SK-N-MC (cell line): ENCODE results near the gene CFAP45.
"Not testable (repeated sequence)": the region's sequence is repeated elsewhere in the genome, so short reads cannot be mapped to it uniquely, and the experiment has no call there.

Experiments used
- DNase-seq: peaks from one replicate; pipeline ENCODE4 v3.0.0-alpha.2; 2011; ENCODE audit warnings: low read depth, low spot score
- H3K27ac ChIP-seq: fragments of 200-600 bp; sonication (generic); 2 replicates; pipeline ENCODE4 v1.5.1; 2016; ENCODE audit warnings: mixed run types
- H3K36me3 ChIP-seq: fragments of 200-600 bp; sonication (generic); 2 replicates; pipeline ENCODE4 v1.6.1; 2017; ENCODE audit warnings: antibody characterized with exemption, low read length, mixed read lengths; ENCODE audit not compliant: insufficient read depth
- H3K4me3 ChIP-seq: fragments of 200-600 bp; sonication (generic); 2 replicates; pipeline ENCODE4 v1.5.1; 2016
- H3K9ac ChIP-seq: fragments of 200-600 bp; sonication (generic); 2 replicates; pipeline ENCODE4 v1.8.0; 2017; ENCODE audit warnings: mixed run types, mixed read lengths; ENCODE audit not compliant: insufficient read length
- H3K9me3 ChIP-seq: fragments of 200-600 bp; sonication (generic); 2 replicates; pipeline ENCODE4 v1.6.1; 2017; ENCODE audit warnings: low read depth, mild to moderate bottlenecking, antibody characterized with exemption, low read length, moderate library complexity, mixed read lengths
- EZH2 ChIP-seq: fragments of 200-600 bp; sonication (generic); IDR thresholded peaks from one replicate; pipeline ENCODE4 v1.6.1; 2017; ENCODE audit warnings: antibody characterized with exemption
- FOXP2 ChIP-seq: optimal IDR thresholded peaks from 2 replicates; pipeline ENCODE3; 2011; ENCODE audit warnings: mild to moderate bottlenecking, moderate library complexity; ENCODE audit not compliant: insufficient read depth; ENCODE audit errors: extremely low read length, control extremely low read depth
- POLR2AphosphoS5 ChIP-seq: IDR thresholded peaks from 2 replicates; pipeline ENCODE4 v1.6.1; 2012; ENCODE audit warnings: mild to moderate bottlenecking, low read depth, low read length, borderline replicate concordance

Gene CFAP45

DNA sequence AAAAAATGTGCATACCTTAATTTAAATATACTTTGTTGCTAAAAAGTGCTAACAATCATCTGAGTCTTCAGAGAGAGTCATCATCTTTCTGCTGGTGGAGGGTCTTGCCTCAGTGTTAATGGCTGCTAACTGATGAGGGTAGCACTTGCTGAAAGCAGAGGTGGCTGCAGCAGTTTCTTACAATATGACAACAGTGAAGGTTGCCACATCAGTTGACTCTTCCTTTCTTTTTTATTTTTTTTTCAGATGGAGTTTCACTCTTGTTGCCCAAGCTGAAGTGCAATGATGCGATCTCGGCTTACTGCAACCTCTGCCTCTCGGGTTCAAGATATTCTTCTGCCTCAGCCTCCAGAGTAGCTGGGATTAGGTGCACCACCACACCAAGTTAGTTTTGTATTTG, 2.6 kb upstream of the CFAP45 start:
- Histone ChIP-seq H3K36me3 (no peaks in the 10 kb centered on the region), H3K9me3 (no peaks in the 10 kb centered on the region), H3K9ac (no peak overlapping the region), H3K4me3 (no peak overlapping the region), H3K27ac (no peak overlapping the region)
- TF ChIP-seq FOXP2 (no peak), EZH2 (no peak), POLR2AphosphoS5 (no peak)
- no peak for DNase-seq

GRCh38 chr1:159900755-159901360, 893 bp upstream of the CFAP45 start:
- Histone ChIP-seq H3K9ac (no peak overlapping the region), H3K27ac (no peak overlapping the region), H3K4me3 (no peak overlapping the region), H3K9me3 (no peaks in the 10 kb centered on the region), H3K36me3 (no peaks in the 10 kb centered on the region)
- DNase-seq, result no peak
- TF ChIP-seq POLR2AphosphoS5, result no peak

- not testable (repeated sequence) for H3K36me3 ChIP-seq, H3K9ac ChIP-seq, H3K9me3 ChIP-seq, H3K4me3 ChIP-seq, DNase-seq, H3K27ac ChIP-seq
Measured at GRCh38 chr1:159899634-159900033, 331 bp downstream of the CFAP45 start.

GRCh38 chr1:159898527-159898926, 1.4 kb downstream of the CFAP45 start:
- no peak overlapping the region for H3K9ac ChIP-seq
- H3K9me3 ChIP-seq, result no peaks in the 10 kb centered on the region
- H3K27ac ChIP-seq, result no peak overlapping the region
- DNase-seq, result no peak
- no peak overlapping the region for H3K4me3 ChIP-seq
- H3K36me3 ChIP-seq, result no peaks in the 10 kb centered on the region
- TF ChIP-seq POLR2AphosphoS5, result no peak
- TF ChIP-seq FOXP2, result no peak
- no peak for TF ChIP-seq EZH2

DNA sequence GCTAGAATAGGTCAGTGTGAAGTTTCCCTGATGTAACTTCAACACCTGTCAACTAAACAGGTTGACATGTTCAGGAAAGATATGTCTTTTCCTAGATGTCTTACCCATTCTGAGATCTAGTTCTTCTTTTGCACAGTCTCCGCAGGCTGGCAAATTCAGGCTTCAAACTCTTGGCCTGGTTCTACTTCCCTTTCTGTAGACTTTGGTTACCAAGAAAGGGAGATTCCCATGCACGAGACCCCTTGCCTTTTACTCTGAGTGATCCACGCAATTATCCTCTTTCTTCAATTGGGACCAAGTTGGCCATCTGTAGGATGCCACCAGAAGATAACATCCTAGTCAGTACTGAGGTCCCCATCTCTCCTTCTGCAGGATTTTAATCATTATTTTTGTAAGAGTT, 2.0 kb downstream of the CFAP45 start:
- TF ChIP-seq EZH2 (no peak), FOXP2 (no peak), POLR2AphosphoS5 (no peak)
- no peak overlapping the region for H3K4me3 ChIP-seq
- H3K9me3 ChIP-seq, result no peaks in the 10 kb centered on the region
- DNase-seq, result no peak
- H3K9ac ChIP-seq, result no peak overlapping the region
- no peaks in the 10 kb centered on the region for H3K36me3 ChIP-seq
- H3K27ac ChIP-seq, result no peak overlapping the region

DNA sequence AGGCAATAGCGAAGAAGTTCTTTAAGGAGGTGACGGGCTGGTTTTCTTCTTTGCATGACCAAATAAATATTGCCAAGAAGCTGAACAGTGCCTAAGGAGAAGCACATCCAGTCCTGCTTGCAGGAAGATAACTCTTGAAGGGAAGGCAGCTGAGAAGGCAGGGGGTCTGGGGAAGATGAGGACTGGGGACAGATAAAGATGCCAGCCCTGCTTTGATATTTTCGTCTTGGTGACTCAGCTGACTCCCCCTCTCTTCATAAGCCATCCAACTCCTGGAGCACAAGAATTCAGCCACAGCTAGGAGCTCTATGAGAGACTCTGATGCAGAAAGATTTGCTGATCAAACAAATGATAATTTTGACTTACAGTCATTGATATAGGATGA, 3.4 kb downstream of the CFAP45 start:
- Histone ChIP-seq H3K9ac (no peak overlapping the region), H3K9me3 (no peaks in the 10 kb centered on the region), H3K27ac (no peak overlapping the region), H3K4me3 (no peak overlapping the region), H3K36me3 (no peaks in the 10 kb centered on the region)
- TF ChIP-seq FOXP2 (no peak), EZH2 (no peak)
- DNase-seq, result no peak

DNA sequence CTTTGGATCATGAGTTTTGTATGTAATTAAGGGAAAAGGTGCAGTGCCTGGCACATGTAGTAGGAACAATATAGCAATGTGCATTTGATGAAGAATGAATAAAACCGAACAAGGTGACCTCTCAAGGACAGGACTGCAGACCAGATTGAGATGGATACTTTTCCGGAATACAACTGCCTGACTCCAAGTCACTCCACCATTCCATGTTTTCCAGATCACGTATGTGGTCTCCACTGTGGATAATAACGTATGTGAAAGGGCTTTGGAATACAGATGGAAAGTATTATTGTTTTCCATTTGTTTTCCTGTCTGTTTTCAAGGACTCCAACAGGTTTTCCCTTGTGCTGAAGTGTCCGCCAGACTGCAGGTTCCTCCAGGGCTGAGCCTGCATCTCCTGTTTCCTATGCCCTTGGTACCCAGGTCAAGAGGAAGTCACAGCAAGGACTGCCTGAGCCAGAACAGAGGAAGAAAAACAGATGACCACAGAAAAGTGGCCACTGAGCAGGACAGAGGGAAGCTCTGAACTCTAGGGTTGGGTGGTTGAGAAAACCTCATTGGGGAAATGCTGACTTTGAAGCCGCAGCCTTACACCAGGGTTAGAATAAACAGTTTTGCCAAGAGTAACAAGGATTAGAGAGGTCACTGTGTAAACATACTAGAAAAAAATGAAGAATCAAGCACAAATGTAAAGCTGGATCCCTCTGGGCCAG, 4.0 kb downstream of the CFAP45 start:
- H3K27ac ChIP-seq, result no peak overlapping the region
- 0 out of 2 replicates have a peak overlapping the region, but pooled peaks have one; percentile 15 for H3K4me3 ChIP-seq
- TF ChIP-seq EZH2, result no peak
- no peak for TF ChIP-seq FOXP2
- TF ChIP-seq POLR2AphosphoS5, result no peak
- DNase-seq, result no peak
- no peaks in the 10 kb centered on the region for H3K36me3 ChIP-seq
- H3K9me3 ChIP-seq, result no peaks in the 10 kb centered on the region
- H3K9ac ChIP-seq, result no peak overlapping the region

DNA sequence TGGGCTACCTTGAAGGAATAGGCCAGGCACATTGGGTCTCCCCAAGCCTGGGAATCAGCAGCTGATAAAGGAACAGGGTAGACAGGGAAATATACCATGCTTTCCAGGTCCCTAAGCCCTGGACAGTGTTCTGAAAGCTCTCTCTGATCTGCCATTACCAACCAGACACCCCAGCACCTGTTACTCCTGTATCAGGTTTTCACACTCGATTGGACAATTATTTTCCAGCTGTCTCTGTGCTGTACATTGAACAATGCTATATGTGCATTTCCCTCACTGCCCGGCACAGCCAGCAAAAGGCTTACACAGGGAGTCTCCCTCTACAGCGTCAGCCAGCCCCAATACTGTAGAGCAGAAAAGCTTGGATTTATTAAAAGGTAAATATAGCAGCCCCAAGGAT, 4.7 kb downstream of the CFAP45 start:
- 0 out of 2 replicates have a peak overlapping the region, but pooled peaks have one; percentile 15 for H3K4me3 ChIP-seq
- no peak overlapping the region for H3K27ac ChIP-seq
- DNase-seq, result no peak
- no peak overlapping the region for H3K9ac ChIP-seq
- no peaks in the 10 kb centered on the region for H3K9me3 ChIP-seq
- no peak for TF ChIP-seq POLR2AphosphoS5
- TF ChIP-seq FOXP2, result no peak
- no peak for TF ChIP-seq EZH2
- no peaks in the 10 kb centered on the region for H3K36me3 ChIP-seq

GRCh38 chr1:159892944-159893343, 7.0 kb downstream of the CFAP45 start:
- Histone ChIP-seq H3K27ac (no peak overlapping the region), H3K36me3 (no peaks in the 10 kb centered on the region), H3K9me3 (no peaks in the 10 kb centered on the region), H3K9ac (no peak overlapping the region), H3K4me3 (no peak overlapping the region)
- no peak for TF ChIP-seq EZH2
- TF ChIP-seq FOXP2, result no peak
- TF ChIP-seq POLR2AphosphoS5, result no peak
- no peak for DNase-seq
